Left lung (tissue), 10 donors: ENCODE data around the gene CYP19A1. TPM values are rescaled to one million over a fixed set of nuclear protein-coding genes. Genes with fewer than 3 reads are reported as not detected.

Source experiments
- ATAC-seq: fragments of 200-7000 bp; cut with Tn5 transposase; one replicate; pipeline ENCODE4 v1.9.1; 2020; ENCODE audit warnings: moderate library complexity
- DNase-seq, 4 donors: peaks; one replicate each; pipeline ENCODE4 v3.0.0-alpha.2; 2013 to 2020
- H3K27ac ChIP-seq, 2 donors: fragments of 200-600 bp; sonication (generic) in 1 of 2; one replicate each; pipeline versions ENCODE4 v1.5.0 to v1.8.0; 2020 to 2021
- H3K27me3 ChIP-seq, 2 donors: fragments of 200-600 bp; sonication (generic) in 1 of 2; one replicate each; pipeline versions ENCODE4 v1.5.0 to v1.8.0; 2020 to 2021
- H3K36me3 ChIP-seq, 2 donors: fragments of 200-600 bp; sonication (generic) in 1 of 2; one replicate each; pipeline versions ENCODE4 v1.5.0 to v1.8.0; 2020 to 2021
- H3K4me1 ChIP-seq, 2 donors: fragments of 200-600 bp; one replicate each; pipeline ENCODE4 v1.8.0; 2021
- H3K4me3 ChIP-seq, 2 donors: fragments of 200-600 bp; sonication (generic) in 1 of 2; one replicate each; pipeline versions ENCODE4 v1.5.0 to v1.8.0; 2020 to 2021; ENCODE audit warnings: mild to moderate bottlenecking in 1 of 2
- H3K9me3 ChIP-seq, 2 donors: fragments of 200-600 bp; sonication (generic) in 1 of 2; one replicate each; pipeline versions ENCODE4 v1.5.0 to v1.8.0; 2020 to 2021
- intact Hi-C, 2 donors: fragments of 100-400 bp; cut with DNase I; formaldehyde crosslinking; loops; one replicate each; pipeline versions ENCODE4 v1.11.2 to v1.14.2; 2022
- polyA plus RNA-seq, 6 donors: library from polyadenylated mRNA; unstranded; fragments of 120-200 nt; gene quantifications; one replicate each; pipeline ENCODE4 v1.2.1, GENCODE V29; 2013; ENCODE audit not compliant: insufficient read length in 6 of 6
- total RNA-seq, 2 donors: library from RNA; stranded (reverse); fragmentation: NEBNext Ultra II Directional; extraction: Animal tissue kit (Norgen Biotek cat#: 25700); gene quantifications; one replicate each; pipeline ENCODE4 v1.2.1, GENCODE V29; 2021
- TF ChIP-seq, protein P1 (sequence below), 2 donors: fragments of 200-600 bp; sonication (generic) in 1 of 2; IDR thresholded peaks; one replicate each; pipeline versions ENCODE4 v1.5.0 to v1.8.0; 2021; ENCODE audit warnings: antibody characterized with exemption in 2 of 2
- donor health status: DM: no; HTN: yes; CAD: no.
- donor health status: DM: no; HTN: no; CAD: no.

Gene CYP19A1
- total and polyA plus RNA-seq, 8 donors = 0.13 to 7.1 (median 0.47) TPM; not detected in 2

DNA sequence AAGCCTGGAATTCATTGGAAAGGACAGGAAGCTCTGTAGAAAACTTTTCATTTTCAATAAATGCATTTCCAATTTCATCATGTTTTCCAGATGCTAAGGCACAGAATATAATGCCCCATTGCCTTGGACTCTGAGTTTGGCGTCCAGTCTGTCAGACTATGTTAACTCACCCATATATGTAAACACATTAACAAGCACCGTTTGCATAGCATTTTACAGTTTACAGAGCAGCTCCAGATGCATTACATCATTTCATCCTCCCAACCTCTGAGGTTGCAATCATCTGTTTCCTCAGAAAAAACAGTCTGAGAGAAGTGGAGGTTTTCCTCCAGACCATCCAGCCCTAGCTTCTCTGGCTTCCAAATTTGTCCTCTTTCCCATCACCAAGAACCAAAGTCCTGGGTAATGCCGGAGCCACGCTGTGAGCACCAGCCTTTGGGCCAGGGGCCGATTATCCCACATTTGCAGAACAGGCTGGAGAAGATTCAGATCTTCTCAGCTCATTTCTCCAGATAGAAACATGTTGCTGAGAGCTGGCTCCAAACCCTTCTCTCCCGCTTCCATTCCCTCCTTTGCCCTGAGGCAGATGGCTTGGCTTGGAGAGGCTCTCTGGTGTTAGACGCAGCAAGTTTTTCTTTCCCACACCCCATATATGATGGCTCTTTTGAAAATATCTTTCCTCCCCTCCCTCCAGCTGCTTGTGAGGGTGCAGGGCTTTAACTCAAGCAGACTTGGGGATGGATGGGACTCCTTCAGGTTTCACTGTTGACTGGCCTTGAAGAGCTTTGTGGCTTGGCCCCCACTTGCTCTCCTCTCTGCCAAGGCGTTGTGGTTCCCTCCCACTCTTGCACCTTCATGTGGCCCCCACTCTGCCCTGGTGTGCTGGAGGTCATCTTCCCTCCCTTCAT lies 26.0 kb downstream of the CYP19A1 start:
- intact Hi-C loops = no loop called here
- Histone ChIP-seq H3K4me1 (peaks cover 13 to 24% of the 10 kb centered on the region in 2 donors), H3K36me3 (no peaks in the 10 kb centered on the region), H3K9me3 (no peaks in the 10 kb centered on the region), H3K27ac (peak overlapping the region in 1 of 2 donors; percentile 48), H3K27me3 (no peaks in the 10 kb centered on the region), H3K4me3 (no peak overlapping the region)
- TF ChIP-seq, protein P1, sequence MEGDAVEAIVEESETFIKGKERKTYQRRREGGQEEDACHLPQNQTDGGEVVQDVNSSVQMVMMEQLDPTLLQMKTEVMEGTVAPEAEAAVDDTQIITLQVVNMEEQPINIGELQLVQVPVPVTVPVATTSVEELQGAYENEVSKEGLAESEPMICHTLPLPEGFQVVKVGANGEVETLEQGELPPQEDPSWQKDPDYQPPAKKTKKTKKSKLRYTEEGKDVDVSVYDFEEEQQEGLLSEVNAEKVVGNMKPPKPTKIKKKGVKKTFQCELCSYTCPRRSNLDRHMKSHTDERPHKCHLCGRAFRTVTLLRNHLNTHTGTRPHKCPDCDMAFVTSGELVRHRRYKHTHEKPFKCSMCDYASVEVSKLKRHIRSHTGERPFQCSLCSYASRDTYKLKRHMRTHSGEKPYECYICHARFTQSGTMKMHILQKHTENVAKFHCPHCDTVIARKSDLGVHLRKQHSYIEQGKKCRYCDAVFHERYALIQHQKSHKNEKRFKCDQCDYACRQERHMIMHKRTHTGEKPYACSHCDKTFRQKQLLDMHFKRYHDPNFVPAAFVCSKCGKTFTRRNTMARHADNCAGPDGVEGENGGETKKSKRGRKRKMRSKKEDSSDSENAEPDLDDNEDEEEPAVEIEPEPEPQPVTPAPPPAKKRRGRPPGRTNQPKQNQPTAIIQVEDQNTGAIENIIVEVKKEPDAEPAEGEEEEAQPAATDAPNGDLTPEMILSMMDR (IDR thresholded peaks at IDR 0.05) = no peak
- ATAC-seq (peak; percentile 31), DNase-seq (peak in 2 of 4 donors; percentile 38 to 55)

DNA sequence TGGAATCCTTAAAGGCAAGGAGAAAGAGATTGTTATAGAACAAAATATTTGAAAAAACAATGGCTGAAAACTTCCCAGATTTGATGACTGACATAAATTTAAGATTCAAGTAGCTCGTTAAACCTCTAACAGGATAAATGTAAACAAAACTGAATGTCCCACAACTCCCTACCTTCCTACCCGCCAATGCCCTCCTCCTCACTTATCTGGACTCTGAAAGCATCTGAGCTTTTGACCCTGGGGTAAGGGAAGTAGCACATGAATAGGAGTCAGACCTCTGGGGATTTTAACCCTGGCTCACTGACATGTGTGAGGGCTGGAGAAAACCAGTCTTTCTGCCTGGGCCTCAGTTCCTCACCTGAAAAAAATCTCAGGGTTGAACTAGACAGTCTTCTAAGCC lies 26.9 kb downstream of the CYP19A1 start:
- Histone ChIP-seq H3K36me3 (no peaks in the 10 kb centered on the region), H3K4me3 (no peak overlapping the region), H3K4me1 (peaks cover 14 to 24% of the 10 kb centered on the region in 2 donors), H3K9me3 (no peaks in the 10 kb centered on the region), H3K27ac (peak overlapping the region in 1 of 2 donors; percentile 48), H3K27me3 (no peaks in the 10 kb centered on the region)
- DNase-seq = no peak
- TF ChIP-seq, protein P1 (IDR thresholded peaks at IDR 0.05) = no peak
- no peak for ATAC-seq
- intact Hi-C loops = no loop called here

DNA sequence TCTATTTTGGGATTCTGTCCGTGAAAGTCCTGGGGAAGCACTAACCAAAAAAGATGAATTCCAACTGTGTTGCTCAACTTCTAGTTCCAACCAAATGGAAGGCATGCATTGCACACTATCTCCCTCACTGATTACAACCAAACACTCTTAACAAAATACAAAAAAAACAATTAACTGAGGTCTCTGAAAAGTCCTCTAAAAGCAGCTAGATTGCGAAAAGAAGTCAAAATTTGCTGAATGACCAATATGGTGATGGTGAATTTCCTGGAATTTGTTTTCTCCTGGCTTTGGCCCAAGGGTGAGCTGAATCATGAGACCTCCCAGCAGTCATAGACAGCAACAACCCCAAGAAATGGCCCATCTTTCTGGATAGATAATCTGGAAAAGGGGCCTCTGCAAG lies 28.3 kb downstream of the CYP19A1 start:
- TF ChIP-seq, protein P1 (IDR thresholded peaks at IDR 0.05) = no peak
- peak; percentile 37 for ATAC-seq
- intact Hi-C loops = no loop called here
- peaks cover 14 to 24% of the 10 kb centered on the region in 2 donors for H3K4me1 ChIP-seq
- DNase-seq = peak in 2 of 4 donors; percentile 17 to 28
- peak overlapping the region; percentile 35 to 67 for H3K27ac ChIP-seq
- no peaks in the 10 kb centered on the region for H3K9me3 ChIP-seq
- H3K4me3 ChIP-seq = no peak overlapping the region
- no peaks in the 10 kb centered on the region for H3K27me3 ChIP-seq
- no peaks in the 10 kb centered on the region for H3K36me3 ChIP-seq

DNA sequence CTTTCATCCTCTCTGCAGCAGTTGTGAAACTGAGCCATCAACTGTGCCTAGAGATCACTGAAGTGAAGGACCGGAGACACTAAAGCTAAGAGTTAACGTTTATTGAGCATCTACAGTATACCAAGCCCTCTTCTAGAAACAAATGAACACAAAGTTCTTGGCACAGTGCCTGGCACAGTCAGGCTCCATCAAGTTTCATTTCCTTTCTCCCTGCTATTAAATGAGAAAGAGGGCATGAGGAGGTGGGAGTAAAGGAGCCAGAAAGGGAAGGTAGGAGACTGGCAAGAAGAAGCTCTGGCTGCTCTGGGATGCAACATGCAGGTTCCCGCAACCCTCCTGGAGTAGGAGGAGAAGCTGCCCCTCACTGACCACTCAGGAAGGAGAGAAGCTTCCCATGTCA lies 30.6 kb downstream of the CYP19A1 start:
- TF ChIP-seq, protein P1 (IDR thresholded peaks at IDR 0.05) = no peak
- H3K36me3 ChIP-seq = no peaks in the 10 kb centered on the region
- H3K4me1 ChIP-seq = peaks cover 14 to 21% of the 10 kb centered on the region in 2 donors
- H3K27me3 ChIP-seq = no peaks in the 10 kb centered on the region
- ATAC-seq (no peak), DNase-seq (no peak)
- no peak overlapping the region for H3K4me3 ChIP-seq
- no peaks in the 10 kb centered on the region for H3K9me3 ChIP-seq
- no peak overlapping the region for H3K27ac ChIP-seq
- intact Hi-C loops = no loop called here

DNA sequence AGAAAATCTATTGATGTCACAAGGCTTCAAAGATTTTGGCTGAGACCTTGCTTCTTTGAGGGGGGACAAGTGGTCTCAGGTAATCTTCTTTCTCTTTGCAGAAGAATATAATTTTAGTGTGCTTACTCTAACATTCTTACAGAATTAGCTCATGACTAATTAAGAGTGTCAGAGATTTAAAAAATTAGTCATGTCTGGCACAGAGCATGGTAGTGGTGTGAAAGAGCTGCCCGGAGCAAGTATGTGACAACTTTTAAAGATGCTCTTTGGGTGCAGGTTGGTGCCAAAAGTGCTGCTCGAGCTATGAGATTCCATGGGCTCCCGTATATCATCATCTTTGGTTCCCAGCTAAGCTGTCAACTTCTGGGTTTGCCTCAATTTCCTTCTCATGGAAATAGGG lies 31.1 kb downstream of the CYP19A1 start:
- TF ChIP-seq, protein P1 (IDR thresholded peaks at IDR 0.05) = no peak
- intact Hi-C loops = no loop called here
- Histone ChIP-seq H3K27me3 (no peaks in the 10 kb centered on the region), H3K4me3 (no peak overlapping the region), H3K9me3 (no peaks in the 10 kb centered on the region), H3K27ac (no peak overlapping the region), H3K36me3 (no peaks in the 10 kb centered on the region), H3K4me1 (peaks cover 13 to 16% of the 10 kb centered on the region in 2 donors)
- DNase-seq (no peak), ATAC-seq (no peak)
